ENCODE measurements around the gene CARMIL1.

The CARMIL1 gene

DNA sequence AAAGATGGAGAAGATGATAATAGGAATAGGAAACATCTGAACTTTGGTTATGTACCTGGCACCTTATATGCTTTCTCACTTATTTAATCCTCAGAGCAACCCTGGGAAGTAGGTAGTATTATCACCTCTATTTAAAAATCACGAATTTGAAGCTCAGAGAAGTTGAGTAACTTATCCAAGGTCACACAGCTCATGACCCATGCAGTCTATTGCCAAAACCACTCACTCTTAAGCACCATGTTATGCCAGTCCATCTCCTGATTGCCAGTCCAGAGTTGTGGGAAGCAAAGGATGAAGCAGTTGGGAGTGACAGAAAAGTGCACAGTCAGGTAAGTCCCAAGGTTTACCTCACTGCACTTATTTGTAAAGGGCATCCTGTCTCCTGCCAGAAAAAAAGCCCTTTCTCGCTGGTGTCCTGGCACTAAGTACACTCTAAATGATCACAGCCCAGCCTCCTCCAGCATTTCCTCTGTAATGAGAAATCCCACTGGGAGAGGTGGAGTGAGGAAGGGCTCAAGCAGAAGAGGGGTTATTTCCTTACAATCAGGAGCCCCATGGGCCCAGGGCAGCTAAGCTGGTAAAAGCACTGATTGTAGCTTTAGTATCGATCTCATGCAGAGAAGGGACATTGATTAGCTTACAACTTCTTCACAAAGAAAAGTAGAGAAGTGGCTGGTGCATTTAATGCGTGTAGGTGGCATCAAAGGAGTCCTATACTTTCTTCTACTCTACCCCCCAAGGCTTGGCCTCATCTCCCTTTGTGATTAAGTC, 351.5 kb downstream of the CARMIL1 start:
- DNase-seq = no peak

GRCh38 chr6:25635886-25636317, 356.7 kb downstream of the CARMIL1 start:
- DNase-seq = no peak

DNA sequence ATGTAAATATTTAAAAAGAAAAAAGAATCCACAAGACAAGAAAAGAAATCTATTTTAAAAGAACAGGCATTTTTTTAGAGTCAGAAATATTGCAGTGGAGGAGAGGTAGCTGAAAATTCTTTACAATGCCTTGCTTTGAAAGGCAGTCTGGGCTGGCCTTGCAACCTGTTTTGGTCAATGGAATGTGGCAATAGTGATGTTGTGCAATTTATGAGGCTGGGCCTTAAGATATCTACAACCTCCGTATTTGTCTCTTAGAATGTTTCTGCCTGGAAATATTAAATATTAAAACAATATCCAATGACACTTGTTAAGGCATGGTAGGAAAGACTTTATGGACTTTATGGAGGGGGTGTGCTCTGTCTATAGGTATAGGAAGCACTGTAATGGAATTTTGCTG, 358.0 kb downstream of the CARMIL1 start:
- DNase-seq = no peak

DNA sequence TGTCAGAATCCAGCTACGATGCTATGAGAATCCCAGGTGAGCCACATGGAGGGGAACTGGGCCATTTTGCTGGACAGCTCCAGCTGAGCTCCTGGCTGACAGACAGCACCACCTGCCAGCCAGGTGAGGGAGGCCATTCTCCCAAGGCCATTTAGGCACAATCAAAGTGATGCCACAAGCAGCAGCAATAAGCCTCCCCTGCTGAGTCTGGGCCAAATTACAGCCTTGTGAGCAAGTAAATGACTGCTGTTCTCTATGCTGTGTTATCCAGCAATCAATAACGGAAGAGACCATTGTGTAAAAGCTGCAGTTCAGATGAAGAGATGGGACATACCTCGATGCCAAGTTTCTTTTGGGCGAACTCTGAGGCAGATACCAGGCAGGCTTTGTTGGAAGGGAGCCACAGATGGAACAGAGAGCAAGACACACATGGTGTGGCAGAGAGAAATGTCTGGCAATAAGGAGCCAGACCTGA, 358.8 kb downstream of the CARMIL1 start:
- DNase-seq = no peak

GRCh38 chr6:25639653-25640052, 360.5 kb downstream of the CARMIL1 start:
- DNase-seq = no peak

DNA sequence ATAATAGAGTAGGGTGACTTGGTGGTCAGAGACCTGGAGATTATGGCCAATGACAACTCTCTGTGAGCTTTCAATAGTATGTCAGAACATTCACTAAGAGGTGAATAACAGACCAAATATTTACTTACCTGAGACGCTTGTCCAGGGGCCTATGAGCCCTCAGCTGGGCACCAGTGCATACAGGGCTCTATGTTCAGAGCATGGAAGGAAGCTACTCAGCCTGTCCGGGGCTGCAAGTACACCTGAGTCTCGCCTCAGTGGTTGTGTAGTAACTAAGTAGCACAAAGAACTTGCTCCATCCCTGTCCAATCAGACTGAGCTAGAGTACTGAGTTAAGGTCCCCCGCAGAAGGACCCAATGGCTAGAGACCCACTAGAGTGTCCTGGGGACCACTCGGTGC, 361.3 kb downstream of the CARMIL1 start:
- no peak for DNase-seq

- DNase-seq = no peak
Measured at GRCh38 chr6:25640891-25641290, 361.7 kb downstream of the CARMIL1 start.

DNA sequence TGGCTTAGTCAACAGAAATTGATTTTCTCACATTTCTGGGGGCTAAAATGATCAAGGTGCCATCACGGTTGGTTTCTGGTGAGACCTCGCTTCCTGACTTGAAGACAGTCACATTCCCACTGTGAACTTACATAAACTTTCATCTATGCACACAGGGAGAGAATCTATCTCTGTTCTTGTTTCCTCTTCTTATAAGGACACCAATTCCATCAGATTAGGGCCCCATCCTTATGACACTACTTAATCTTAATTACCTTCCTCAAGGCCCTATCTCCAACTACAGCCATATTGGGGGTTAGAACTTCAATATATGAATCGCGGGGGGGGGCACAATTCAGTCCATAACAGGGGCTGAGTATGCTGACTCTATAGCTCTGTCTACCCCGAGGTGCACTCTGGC, 362.2 kb downstream of the CARMIL1 start:
- no peak for DNase-seq

DNA sequence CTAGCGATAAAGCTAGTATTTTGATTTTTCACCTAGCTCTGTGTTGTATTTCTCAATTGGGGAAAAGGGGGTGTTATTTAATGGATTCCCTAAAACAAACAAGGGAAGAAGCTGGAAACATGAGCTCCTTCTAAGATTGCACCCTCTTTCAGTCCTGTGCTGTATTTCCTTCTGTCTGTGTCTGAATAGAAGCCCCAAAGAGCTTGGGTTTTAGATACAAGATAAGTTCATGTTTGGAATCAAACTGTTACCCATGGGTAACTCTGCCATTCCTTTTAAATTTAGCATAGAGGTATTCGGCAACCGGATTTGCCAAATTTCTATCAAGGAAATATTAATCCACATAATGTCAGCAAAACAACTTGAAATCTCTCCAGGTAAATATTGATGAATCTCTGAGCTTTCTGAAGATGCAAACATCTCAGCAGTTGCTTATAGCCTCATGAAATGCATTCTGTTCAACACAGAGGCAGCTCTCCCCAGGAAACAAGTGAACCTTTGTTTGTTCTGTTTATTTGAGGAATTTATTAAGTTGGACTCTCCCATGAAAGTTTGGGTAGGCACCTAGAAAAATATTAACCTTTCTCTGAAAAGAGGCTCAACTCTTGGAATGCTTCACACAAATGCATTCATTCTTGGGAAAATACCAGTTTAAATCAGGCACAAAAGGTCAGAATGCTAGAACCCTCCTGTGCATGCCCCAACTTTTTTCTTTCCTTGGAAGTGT, 362.9 kb downstream of the CARMIL1 start:
- DNase-seq = no peak

DNA sequence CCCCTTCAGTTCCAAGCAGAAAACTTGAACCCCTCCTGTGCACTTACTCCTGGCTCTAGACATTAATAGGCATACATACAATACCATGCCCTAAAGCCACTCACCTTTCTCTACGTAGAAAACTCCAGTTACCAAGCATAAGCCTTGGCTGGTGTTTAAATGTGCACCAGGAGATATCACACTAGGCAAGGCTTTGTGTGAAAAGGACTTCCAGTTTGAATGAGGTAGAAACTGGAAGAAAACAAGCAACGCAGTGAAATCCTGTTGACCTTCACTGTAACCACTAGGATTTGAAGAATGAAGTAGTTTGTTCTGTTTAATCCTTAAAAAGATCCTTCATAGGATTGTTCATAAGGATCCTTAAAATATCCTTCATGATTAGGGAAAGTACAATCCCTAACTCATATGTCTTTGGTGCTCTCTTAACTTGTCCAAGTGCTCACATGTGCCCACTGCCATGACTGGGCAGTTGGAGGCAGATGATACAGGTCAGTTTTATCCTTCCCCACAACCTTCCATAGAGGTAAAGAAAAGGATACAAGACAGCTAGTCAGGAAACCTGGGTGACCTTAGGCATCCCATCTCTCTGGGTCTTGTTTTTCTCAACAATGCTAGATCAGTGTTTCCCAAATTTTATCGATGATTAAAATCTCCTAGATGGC, 363.6 kb downstream of the CARMIL1 start:
- DNase-seq = no peak

DNA sequence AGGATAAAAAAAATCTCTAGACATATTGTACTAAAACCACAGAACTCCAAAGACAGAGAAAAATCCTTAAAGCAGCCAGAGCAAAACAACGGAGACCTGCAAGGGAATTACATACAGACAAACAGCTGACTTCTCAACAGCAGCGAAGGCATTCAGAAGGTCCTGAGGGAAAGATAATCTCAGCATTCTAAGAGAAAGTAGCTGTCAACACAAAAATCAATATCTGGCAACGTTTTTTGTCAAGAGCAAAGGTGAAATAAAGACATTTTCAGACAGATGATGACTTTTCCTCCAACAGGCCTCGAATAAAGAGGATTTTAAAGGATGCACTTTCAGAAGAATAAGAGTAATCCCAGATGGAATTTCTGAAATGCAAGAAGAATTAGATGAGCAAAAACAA, 366.7 kb downstream of the CARMIL1 start:
- DNase-seq = no peak

DNA sequence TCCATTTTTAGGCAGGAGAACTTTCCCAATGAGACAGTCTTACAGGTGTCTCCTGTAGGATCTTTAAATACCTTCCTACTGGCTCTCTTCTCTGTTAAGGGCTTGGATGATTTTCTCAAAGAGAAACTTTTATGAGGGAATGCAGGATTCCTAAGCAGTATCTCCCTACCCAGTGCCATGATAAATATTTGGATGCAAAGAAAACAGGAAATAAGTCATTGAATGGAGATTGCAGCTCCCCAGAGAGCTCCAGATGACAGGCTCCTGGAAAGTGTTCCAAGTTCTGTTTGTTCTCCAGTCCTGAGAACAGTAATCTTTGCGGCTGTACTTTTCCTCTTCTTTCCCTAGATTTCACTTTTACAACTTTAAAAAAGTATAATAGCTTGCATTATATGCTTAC, 370.4 kb downstream of the CARMIL1 start:
- DNase-seq = no peak

- peak in 1 of 2 experiments; percentile 39 for DNase-seq
Measured at GRCh38 chr6:25652007-25652515, 372.9 kb downstream of the CARMIL1 start, which contains the start of gene SCGN. Gene SCGN (plus strand): TSS chr6:25652215. CDS start chr6:25652404, 189 bp downstream.

- no peak for DNase-seq
Measured at GRCh38 chr6:25655723-25656122, 376.5 kb downstream of the CARMIL1 start.

GRCh38 chr6:25659633-25660368, 380.6 kb downstream of the CARMIL1 start:
- DNase-seq = no peak

- peak in 1 of 2 experiments; percentile 4 for DNase-seq
Measured at GRCh38 chr6:25660512-25660911, 381.3 kb downstream of the CARMIL1 start.

DNA sequence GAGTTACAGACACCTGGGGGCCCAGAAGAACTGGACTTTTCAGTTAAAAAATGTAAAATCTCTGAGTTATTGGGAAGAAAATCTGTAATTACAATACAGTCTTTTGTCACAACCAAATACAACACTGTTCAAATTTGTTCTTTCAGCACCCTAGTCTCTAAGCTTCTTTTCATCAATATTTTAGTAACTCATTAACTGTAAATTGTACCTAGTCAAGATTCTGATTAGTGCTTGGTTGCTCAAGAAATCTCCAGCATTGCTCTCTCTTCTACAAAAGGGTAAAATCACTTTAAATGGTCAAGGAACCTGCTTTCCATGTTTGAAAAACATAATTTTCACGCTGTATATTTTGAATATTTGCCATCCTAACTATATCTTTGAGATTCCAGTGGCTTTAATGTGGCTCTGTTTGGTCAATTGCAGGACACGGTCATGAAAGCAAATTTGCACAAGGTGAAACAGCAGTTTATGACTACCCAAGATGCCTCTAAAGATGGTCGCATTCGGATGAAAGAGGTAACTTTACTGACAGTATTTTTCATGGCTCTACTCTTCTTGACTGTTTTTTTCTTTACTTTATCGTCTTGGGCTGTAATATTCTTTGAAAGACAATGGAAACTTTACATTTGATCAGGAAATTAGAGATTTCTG, 382.1 kb downstream of the CARMIL1 start:
- DNase-seq = no peak

DNA sequence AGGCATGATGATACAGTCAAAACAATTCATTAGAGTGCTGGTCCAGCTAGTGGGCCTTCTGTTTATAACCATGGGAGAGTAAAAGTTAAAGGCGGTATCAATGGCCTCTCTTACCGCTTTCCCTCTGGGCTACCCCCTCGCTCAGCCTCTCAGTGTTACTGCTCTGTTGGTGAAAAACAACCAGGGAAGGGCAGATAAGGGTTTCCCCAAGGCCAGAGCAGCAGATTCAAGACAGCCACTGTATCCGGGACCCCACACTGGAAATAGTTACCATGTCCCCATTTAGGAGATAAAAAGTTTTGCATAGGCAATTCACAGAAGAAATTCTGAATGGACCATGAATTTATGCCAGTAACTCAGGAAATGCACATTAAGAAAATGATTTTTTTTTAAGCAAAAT, 386.3 kb downstream of the CARMIL1 start:
- DNase-seq = no peak

DNA sequence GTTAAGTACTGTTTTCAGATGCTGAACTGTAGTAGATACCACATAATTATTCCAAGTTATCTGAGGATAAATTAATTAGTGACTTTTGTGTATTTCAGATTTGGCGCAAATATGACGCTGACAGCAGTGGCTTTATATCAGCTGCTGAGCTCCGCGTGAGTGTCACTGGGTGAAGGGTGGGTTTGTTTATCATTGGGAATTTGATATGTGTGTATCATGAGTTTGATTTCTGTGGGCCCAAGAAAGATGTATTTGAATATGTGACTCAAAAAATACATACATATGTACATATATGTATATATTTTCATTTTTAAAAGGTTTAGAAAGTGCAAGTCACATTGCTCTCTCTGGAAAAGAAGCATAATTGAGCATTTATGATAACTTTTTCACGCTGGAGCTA, 390.2 kb downstream of the CARMIL1 start:
- DNase-seq = no peak
